ENCODE results near the gene ADM5.

DNA sequence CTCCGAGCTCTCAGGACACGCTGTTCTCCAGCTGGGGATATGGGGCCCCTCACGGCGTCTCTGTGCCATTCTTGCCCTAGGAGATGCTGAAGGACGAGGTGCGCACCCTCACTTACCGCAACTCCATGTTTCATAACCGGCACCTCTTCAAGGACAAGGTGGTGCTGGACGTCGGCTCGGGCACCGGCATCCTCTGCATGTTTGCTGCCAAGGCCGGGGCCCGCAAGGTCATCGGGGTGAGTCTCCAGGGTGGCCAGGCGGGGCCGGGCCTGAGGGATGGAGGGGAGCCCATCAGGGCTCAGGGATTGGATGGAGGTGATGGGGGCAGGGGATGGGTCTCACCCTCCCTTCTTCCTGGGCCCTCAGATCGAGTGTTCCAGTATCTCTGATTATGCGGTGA is 7.6 kb upstream of the ADM5 start:
- TF ChIP-seq POLR2AphosphoS5 (IDR thresholded peaks at IDR 0.05; ENCODE audit: borderline replicate concordance, low read depth, low read length): no peak
- TF ChIP-seq EZH2 (IDR thresholded peaks at IDR 0.05): no peak

Data from SK-N-MC (cell line).